ENCODE measurements around the gene GPR62. TPM values are rescaled to one million over a fixed set of nuclear protein-coding genes. Genes with fewer than 3 reads are reported as not detected.

The GPR62 gene
- total RNA-seq, 1 donor from 2014 or later = not detected

- no peak for DNase-seq (ENCODE audit: low read depth)
Measured at GRCh38 chr3:51938780-51939425, 16.3 kb upstream of the GPR62 start.

- no peak for DNase-seq (ENCODE audit: low read depth)
Measured at GRCh38 chr3:51940648-51941462, 14.3 kb upstream of the GPR62 start.

GRCh38 chr3:51941463-51941797, 13.8 kb upstream of the GPR62 start:
- DNase-seq (ENCODE audit: low read depth) = no peak

GRCh38 chr3:51941798-51942602, 13.2 kb upstream of the GPR62 start, which contains the start of the genes PARP3 and RRP9:
PARP3 (plus strand) TSS chr3:51942363; CDS start chr3:51943356, 993 bp downstream.
RRP9 (minus strand) TSS chr3:51941904; CDS start chr3:51941867, 37 bp downstream.
- DNase-seq (ENCODE audit: low read depth) = peak; percentile 99

- DNase-seq (ENCODE audit: low read depth) = peak; percentile 37
Measured at GRCh38 chr3:51942603-51943450, 12.4 kb upstream of the GPR62 start.

GRCh38 chr3:51943451-51944391, 11.5 kb upstream of the GPR62 start:
- DNase-seq (ENCODE audit: low read depth) = no peak

GRCh38 chr3:51944451-51945021, 10.6 kb upstream of the GPR62 start:
- DNase-seq (ENCODE audit: low read depth) = no peak

- no peak for DNase-seq (ENCODE audit: low read depth)
Measured at GRCh38 chr3:51945031-51945840, 9.9 kb upstream of the GPR62 start.

GRCh38 chr3:51945926-51946705, 9.1 kb upstream of the GPR62 start:
- DNase-seq (ENCODE audit: low read depth) = no peak

GRCh38 chr3:51946796-51947195, 8.4 kb upstream of the GPR62 start:
- no peak for DNase-seq (ENCODE audit: low read depth)

GRCh38 chr3:51947215-51947900, 7.8 kb upstream of the GPR62 start:
- DNase-seq (ENCODE audit: low read depth) = no peak

- DNase-seq (ENCODE audit: low read depth) = no peak
Measured at GRCh38 chr3:51948016-51948580, 7.1 kb upstream of the GPR62 start.

GRCh38 chr3:51949121-51949520, 6.1 kb upstream of the GPR62 start:
- DNase-seq (ENCODE audit: low read depth) = no peak

GRCh38 chr3:51950899-51951298, 4.3 kb upstream of the GPR62 start:
- no peak for DNase-seq (ENCODE audit: low read depth)

- DNase-seq (ENCODE audit: low read depth) = no peak
Measured at GRCh38 chr3:51953445-51953844, 1.7 kb upstream of the GPR62 start.

- DNase-seq (ENCODE audit: low read depth) = no peak
Measured at GRCh38 chr3:51954105-51954504, 1.1 kb upstream of the GPR62 start.

- no peak for DNase-seq (ENCODE audit: low read depth)
Measured at GRCh38 chr3:51954713-51955112, 468 bp upstream of the GPR62 start.
